Lung (tissue), 12 donors: ENCODE results near the gene MAN2A1. TPM values are rescaled to one million over a fixed set of nuclear protein-coding genes. Genes with fewer than 3 reads are reported as not detected.

ENCODE experiments used
- ATAC-seq: fragments of 200-7000 bp; cut with Tn5 transposase; one replicate; pipeline ENCODE4 v1.9.1; 2020; ENCODE audit warnings: moderate number of reproducible peaks; ENCODE audit not compliant: insufficient read depth, low FRiP score
- DNase-seq, 3 donors: peaks; one replicate each; pipeline ENCODE4 v3.0.0-alpha.2; 2013 to 2017
- H3K27ac ChIP-seq, 2 donors: one replicate each; pipeline ENCODE4 v1.5.1; 2013; ENCODE audit warnings: mild to moderate bottlenecking in 2 of 2, moderate library complexity in 2 of 2, control low read depth in 1 of 2, inconsistent platforms in 1 of 2, low read depth in 1 of 2, low read length in 1 of 2
- H3K27me3 ChIP-seq, 3 donors: one replicate each; pipeline ENCODE4 v1.5.1; 2013; ENCODE audit warnings: low read length in 2 of 3; ENCODE audit not compliant: control insufficient read depth in 3 of 3, insufficient read depth in 3 of 3
- H3K36me3 ChIP-seq, 4 donors: one replicate each; pipeline ENCODE4 v1.5.1; 2013; ENCODE audit warnings: low read length in 4 of 4, mild to moderate bottlenecking in 1 of 4, moderate library complexity in 1 of 4; ENCODE audit not compliant: control insufficient read depth in 4 of 4, insufficient read depth in 4 of 4
- H3K4me1 ChIP-seq, 5 donors: one replicate each; pipeline ENCODE4 v1.5.1; 2013; ENCODE audit warnings: low read length in 5 of 5, mild to moderate bottlenecking in 2 of 5, moderate library complexity in 1 of 5; ENCODE audit not compliant: control insufficient read depth in 5 of 5, insufficient read depth in 5 of 5
- H3K4me3 ChIP-seq: one replicate; pipeline ENCODE4 v1.5.1; 2013; ENCODE audit warnings: mild to moderate bottlenecking, control low read depth, moderate library complexity
- H3K9ac ChIP-seq, 2 donors: one replicate each; pipeline ENCODE4 v1.5.1; 2013; ENCODE audit warnings: low read length in 2 of 2, control low read depth in 1 of 2; ENCODE audit not compliant: insufficient read depth in 1 of 2
- H3K9me3 ChIP-seq, 4 donors: one replicate each; pipeline ENCODE4 v1.5.1; 2013; ENCODE audit warnings: low read length in 3 of 4, mild to moderate bottlenecking in 1 of 4, moderate library complexity in 1 of 4; ENCODE audit not compliant: control insufficient read depth in 4 of 4, insufficient read depth in 3 of 4
- WGBS, 2 donors: extraction: QIAGEN DNeasy Blood & Tissue Kit; methylation state at CpG; one replicate each; pipeline ENCODE4 v1.1.7; 2013; 5-methylcytosine and 5-hydroxymethylcytosine counted together
- polyA plus RNA-seq, 2 donors: library from polyadenylated mRNA; stranded (reverse); fragments of 200-250 nt; gene quantifications; one replicate each; pipeline ENCODE4 v1.2.1, GENCODE V29; 2013
- total RNA-seq, 2 donors: library from RNA; depleted of rRNA in 1 of 2; stranded (reverse); fragments of >200 nt in 1 of 2; gene quantifications; one replicate each; pipeline ENCODE4 v1.2.1, GENCODE V29; 2014 to 2021
- TF ChIP-seq, protein P1 (sequence below): IDR thresholded peaks from 2 replicates; pipeline ENCODE4 v1.5.1; 2012; ENCODE audit warnings: mild to moderate bottlenecking; ENCODE audit errors: control extremely low read depth, extremely low read depth
- donor health status: control.
- donor health status: control.
- donor health status: Bipolar disorder and iron deficiency.
- donor health status: healthy.
- donor health status: DM: yes; HTN: yes; CAD: no.

The MAN2A1 gene
- total and polyA plus RNA-seq, 4 donors = 7.8 to 65.1 (median 25.3) TPM

DNA sequence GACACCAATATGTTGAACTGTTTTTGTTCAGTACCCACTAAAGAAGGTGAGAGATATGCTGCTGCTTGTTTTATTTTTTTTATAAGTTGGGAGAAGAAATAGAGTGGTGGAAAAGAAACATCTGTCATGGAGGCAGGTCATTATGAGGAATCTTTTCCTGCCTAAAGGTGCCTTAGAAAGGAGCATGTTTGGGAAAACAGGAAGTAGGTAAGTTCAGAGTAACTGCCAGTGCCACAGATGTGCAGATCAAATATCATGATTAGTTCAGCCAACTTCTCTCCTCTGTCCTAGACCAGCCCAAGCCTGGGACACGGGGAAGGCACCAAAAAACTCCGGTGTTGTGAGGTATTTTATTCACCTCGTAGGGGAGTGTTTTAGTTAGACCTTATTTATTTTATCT, 144.2 kb downstream of the MAN2A1 start:
- Histone ChIP-seq H3K9ac (no peak overlapping the region), H3K4me3 (no peak overlapping the region), H3K27ac (no peak overlapping the region), H3K27me3 (no peaks in the 10 kb centered on the region), H3K36me3 (peaks cover 0 to 16% (median 6%) of the 10 kb centered on the region in 4 donors), H3K4me1 (peaks cover 0 to 2% (median 0%) of the 10 kb centered on the region in 5 donors), H3K9me3 (no peaks in the 10 kb centered on the region)
- ATAC-seq = no peak
- 84 to 90% methylated on average over 3 of the region's 3 CpGs for WGBS, 2 donors
- TF ChIP-seq, protein P1, sequence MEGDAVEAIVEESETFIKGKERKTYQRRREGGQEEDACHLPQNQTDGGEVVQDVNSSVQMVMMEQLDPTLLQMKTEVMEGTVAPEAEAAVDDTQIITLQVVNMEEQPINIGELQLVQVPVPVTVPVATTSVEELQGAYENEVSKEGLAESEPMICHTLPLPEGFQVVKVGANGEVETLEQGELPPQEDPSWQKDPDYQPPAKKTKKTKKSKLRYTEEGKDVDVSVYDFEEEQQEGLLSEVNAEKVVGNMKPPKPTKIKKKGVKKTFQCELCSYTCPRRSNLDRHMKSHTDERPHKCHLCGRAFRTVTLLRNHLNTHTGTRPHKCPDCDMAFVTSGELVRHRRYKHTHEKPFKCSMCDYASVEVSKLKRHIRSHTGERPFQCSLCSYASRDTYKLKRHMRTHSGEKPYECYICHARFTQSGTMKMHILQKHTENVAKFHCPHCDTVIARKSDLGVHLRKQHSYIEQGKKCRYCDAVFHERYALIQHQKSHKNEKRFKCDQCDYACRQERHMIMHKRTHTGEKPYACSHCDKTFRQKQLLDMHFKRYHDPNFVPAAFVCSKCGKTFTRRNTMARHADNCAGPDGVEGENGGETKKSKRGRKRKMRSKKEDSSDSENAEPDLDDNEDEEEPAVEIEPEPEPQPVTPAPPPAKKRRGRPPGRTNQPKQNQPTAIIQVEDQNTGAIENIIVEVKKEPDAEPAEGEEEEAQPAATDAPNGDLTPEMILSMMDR = no peak
- no peak for DNase-seq

DNA sequence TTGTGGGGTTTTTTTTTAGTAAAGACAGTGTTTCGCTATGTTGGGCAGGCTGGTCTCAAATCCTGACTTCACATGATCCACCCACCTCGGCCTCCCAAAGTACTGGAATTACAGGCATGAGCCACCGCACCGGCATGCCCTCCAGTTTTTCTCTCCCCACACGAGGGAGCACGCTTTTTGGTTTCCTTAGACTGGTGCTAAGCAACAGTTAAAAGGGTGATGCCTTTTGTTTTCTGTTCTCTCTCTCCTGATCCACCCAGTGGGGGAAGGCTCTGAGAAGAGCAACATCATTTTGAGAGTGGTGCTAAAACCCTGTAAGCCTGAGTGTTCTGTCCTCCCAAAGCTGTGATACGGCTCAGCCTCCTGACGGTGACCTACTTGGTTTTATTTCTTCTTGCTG, 146.6 kb downstream of the MAN2A1 start:
- H3K9ac ChIP-seq = no peak overlapping the region
- TF ChIP-seq, protein P1 = no peak
- H3K4me1 ChIP-seq = no peaks in the 10 kb centered on the region
- no peaks in the 10 kb centered on the region for H3K9me3 ChIP-seq
- no peaks in the 10 kb centered on the region for H3K27me3 ChIP-seq
- peaks cover 3 to 18% (median 10%) of the 10 kb centered on the region in 4 donors for H3K36me3 ChIP-seq
- WGBS, 2 donors = 90 to 93% methylated on average over 8 of the region's 8 CpGs
- H3K4me3 ChIP-seq = no peak overlapping the region
- ATAC-seq (no peak), DNase-seq (no peak)
- no peak overlapping the region for H3K27ac ChIP-seq

DNA sequence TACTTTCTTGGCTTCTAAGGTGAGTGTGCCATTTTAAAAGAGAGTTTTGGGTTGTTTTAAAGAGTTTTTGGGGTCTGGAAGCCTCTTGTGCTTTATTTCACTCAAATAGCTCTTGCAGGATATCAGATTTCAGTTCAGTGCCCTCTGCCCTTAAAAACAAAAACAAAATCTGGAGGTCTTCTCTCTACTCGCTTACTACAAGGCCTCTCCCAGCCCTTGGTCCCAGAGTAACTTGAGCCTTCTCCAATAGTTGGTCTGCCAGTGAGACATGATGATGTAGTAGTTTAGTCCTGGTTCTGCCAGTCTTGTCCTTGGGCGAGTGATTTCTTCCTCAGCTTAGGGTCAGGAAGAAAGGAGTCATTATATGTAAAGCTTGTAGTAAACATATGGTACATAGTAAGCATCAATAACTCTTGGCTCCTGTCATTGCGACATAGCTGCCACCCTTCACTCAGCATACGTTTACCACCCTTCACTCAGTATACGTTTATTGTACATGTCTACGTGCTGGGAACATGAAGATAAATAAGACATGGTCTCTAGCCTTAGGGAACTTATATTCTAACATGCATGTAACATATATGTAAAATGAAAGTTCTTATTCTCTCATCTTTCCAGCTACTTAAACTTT, 147.6 kb downstream of the MAN2A1 start:
- no peak for ATAC-seq
- H3K27ac ChIP-seq = no peak overlapping the region

More for the DNA sequence above, 147.6 kb downstream of the MAN2A1 start:
- no peaks in the 10 kb centered on the region for H3K4me1 ChIP-seq
- H3K27me3 ChIP-seq = no peaks in the 10 kb centered on the region
- H3K9ac ChIP-seq = no peak overlapping the region
- TF ChIP-seq, protein P1 = no peak
- DNase-seq = no peak
- 94 to 95% methylated on average over 6 of the region's 6 CpGs for WGBS, 2 donors
- peaks cover 3 to 18% (median 10%) of the 10 kb centered on the region in 4 donors for H3K36me3 ChIP-seq
- H3K4me3 ChIP-seq = no peak overlapping the region
- no peaks in the 10 kb centered on the region for H3K9me3 ChIP-seq
